Islet of Langerhans (tissue), 1 donor: Measurements from ENCODE around the gene PPP3CA.
A peak's percentile ranks its signal among the peaks of the same experiment; 100 is the strongest.
"Not testable (repeated sequence)": the region's sequence is repeated elsewhere in the genome, so short reads cannot be mapped to it uniquely, and the experiment has no call there.

Experiments used
- FAIRE-seq: peaks from one replicate; lab custom pipeline; 2011; peaks lifted over from hg19 to GRCh38; lab: Jason Lieb, UNC

PPP3CA gene

DNA sequence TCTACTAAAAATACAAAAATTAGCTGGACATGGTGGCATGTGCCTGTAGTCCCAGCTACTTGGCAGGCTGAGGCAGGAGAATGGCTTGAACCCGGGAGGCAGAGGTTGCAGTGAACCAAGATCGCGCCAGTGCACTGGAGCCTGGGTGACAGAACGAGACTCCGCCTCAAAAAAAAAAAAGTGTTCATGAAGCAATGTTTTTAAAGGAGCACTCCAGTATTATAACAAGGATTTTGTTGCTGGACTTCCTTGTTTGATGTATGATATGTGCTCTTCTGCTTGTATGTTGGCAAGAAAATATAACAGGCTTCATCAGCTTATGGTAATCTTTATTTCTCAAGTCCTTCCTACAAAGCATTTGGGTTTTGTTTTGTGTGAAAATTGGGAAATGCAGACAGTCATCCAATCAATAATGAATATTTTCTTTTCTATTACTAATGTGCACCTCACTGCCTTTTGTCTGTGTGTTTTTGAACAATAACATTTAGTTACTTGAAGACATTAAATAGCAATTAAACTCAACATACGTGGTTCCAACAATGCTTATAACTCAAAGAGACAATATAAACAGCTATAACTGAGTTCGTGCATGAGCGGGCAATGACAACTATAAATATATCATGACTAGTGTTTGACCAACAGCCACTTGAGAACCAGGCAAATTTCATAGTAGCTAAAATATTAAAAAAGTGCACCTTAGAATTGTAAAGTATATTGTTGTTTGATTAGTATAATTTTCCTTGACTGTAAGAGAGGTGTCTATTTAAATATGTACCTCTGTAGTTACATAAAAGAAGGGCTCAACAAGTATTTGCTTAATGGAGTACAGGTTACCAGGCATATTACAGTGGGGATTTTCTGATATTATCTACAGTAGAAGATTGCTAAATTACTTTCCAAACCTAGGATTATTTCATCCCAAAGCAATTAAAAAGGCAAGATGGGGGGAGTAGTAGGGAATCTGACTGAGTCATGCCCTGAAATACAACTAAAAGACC, 210.7 kb downstream of the PPP3CA start:
- peak; percentile 55 for FAIRE-seq

DNA sequence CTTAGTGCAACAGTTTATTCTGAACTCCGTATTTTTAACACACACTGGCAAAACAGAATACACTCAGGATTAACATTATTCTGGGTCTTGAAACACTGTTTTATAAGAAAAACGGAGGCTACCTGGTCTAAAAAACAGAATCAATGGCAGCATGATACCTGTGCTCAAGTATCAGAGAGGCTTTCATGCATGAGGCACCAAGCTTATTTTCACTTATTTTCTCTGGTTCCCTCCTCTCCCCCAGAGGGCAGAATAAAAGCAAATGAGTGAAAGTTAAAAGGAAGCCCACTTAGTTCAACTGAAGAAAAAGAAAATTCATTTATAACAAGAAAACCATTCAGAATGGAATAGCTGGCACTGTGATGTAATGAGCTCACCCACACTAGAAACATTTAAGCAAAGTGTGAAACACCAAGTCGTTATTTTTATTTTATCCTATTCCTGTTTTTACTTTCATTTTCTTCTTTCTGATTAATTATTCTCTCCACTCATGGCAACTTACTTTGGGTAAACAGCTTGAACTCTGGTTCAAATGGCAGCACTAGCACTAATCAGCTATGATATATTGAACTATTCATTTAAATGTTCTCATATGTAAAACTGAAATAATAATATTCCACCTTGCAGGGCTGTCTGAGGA, 211.8 kb downstream of the PPP3CA start:
- FAIRE-seq, result peak; percentile 51

DNA sequence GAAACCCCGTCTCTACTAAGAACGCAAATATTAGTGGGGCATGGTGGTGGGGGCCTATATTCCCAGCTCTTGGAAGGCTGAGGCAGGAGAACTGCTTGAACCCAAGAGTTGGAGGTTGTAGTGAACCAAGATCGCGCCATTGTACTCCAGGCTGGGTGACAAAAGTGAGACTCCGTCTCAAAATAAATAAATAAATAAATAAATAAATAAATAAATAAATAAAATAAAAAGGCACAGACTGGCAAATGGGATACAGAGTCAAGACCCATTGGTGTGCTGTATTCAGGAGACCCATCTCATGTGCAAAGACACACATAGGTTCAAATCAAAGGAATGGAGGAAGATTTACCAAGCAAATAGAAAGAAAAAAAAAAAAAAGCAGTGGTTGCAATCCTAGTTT, 216.3 kb downstream of the PPP3CA start:
- FAIRE-seq, result not testable (repeated sequence)

DNA sequence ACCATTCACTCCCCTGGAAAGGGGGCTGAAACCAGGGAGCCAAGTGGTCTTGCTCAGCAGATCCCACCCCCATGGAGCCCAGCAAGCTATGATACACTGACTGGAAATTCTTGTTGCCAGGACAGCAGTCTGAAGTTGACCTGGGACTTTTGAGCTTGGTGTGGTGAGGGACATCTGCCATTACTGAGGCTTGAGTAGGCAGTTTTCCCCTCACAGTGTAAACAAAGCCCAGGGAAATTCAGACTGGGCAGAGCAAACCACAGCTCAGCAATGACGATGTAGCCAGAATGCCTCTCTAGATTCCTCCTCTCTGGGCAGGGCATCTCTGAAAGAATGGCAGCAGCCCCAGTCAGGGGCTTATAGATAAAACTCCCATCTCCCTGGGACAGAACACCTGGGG, 218.4 kb downstream of the PPP3CA start:
- FAIRE-seq, result not testable (repeated sequence)

DNA sequence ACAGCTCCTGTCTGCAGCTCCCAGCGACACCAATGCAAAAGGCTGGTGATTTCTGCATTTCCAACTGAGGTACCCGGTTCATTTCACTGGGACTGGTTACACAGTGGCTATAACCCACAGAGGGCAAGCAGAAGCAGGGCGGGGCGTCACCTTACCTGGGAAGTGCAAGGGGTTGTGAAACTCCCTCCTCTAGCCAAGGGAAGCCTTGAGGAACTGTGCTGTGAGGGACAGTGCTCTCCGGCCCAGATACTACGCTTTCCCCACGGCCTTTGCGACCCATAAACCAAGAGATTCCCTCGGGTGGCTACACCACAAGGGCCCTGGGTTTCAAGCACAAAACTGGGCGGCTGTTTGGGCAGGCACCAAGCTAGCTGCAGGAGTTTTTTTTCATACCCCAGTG, 218.9 kb downstream of the PPP3CA start:
- FAIRE-seq, result no peak

DNA sequence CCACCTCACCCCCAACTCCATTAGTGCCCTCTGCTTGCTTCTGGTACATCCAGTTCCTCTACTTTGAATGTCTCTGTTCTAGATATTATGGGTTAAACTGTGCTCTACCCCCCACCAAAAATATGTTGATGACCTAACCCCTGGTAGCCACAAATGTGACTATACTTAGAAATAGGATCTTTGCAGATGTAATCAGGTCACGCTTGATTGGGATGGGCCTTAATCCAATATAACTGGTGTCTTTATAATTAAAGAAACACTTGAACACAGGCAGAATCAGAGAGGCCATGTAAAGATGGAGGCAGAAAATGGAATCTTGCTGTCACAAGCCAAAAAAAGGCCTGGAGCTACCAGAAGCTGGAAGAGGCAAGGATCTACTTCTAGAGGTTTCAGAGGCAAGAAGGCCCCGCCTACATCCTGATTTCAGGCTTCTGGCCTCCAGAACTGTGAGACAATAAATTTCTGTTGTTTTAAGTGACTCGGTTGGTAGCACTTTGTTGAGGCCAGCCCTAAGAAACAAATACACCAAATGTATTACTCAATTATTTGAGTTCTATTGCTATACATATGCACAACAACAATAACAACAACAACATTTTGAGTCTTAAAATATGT, 220.0 kb downstream of the PPP3CA start:
- no peak for FAIRE-seq

DNA sequence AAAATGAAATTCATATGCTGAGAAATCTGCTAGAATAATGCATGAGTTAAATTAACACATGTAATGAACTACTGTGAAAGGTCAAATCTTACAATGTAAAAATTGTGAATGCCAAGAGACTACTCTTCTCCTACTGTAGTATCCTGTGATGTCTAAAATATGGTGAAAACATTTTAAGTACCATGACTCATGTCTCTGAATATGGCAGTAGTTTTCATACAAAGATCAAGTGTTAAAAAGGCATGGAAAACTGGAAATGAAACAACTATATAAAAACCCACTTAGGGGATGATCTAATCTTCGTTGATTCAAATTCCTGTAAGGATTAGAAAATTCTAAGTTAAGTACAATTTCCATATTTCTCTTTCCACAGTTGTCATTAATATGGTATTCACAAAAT, 221.3 kb downstream of the PPP3CA start:
- no peak for FAIRE-seq

DNA sequence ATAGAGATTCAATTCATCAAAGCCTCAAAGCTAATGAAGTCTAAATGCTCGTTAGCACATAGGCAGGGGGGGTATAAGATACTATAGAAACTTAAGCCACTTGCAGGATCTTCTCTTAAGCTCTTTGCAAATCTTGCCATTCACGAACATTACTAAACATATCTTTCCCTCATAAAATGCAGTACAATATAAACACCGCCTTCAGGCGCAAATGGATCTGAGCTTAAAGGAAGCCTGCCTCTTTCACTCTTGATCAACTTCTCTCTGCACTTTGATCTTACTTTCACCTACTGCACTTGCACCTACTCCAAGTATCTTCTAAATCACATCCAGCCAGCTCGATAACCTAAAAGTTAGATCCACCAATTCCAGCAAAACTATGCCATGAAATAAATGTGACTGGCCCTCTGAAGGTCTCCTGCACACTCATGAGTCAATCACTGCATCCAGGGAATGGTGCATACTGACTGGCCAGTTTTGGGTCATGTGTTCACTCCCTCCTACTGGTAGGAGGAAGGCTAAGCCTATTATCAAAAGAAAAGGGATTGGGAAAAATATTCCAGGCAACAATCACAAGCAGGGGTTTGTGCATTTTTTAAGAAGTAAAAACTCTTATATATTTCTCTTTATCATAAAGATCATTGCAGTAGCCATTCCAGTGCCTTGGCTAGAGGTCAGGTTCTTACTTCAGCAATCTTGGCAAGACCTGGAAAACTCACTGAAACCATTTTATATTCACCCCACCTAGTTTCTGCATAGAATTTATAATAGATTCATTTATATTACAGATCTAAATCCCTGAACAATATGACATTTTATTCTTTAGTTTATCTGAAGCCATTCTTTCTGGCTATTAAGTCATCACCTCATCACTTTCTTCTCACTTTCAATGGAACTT, 222.0 kb downstream of the PPP3CA start:
- no peak for FAIRE-seq

DNA sequence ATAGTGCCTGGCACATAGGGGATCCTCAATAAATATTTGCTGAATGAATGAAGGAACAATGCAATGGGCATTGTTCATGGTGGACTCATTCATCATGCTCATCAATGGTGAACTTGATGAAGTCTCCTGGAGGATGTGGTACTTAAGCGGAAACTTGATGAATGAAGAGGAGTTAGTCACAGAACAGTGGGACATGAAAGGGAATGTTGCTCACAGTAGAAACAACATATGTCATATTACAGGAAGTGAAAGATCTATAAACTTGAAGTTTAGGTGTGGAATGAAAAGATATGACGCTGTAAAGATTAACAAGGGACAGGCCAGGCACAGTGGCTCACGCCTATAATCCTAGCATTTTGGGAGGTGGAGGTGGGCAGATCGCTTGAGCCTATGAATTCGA, 224.1 kb downstream of the PPP3CA start:
- no peak for FAIRE-seq

DNA sequence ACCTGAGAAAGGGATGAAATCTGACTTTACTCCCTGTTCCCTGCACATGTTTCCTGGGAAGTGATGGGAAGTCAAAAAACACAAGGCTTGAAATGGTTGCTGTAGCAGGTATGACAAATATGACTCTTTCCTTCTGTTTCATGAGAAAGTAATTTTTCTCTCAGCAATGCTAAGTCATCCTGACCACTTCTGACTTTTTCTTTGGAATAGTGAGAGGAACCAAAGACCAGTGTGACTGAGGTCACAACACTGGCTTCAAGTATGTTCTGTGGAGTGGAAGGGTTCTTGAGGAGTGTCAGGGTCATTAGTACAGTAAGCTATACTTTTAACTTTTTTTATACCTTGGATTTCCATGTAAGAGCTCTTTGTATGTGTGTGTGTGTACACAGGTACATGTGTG, 225.3 kb downstream of the PPP3CA start:
- no peak for FAIRE-seq

DNA sequence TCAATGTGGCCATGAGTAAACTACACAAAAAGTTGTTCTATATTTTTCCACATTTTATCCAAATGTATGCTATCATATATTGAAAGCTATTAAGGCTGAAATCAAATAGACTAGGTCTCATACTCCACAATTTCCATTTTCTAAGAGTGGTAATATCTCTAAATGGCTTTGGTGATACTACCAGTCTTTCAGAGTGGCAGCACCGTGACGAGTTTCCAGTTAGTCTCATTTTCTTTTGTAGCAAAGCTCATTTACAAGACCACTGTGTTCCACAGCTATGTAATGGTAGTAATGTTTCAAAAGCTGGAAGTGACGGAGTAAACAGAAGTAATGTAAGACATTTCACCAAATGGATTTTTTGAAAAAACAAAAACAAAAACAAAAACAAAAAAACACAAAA, 228.2 kb downstream of the PPP3CA start:
- no peak for FAIRE-seq

DNA sequence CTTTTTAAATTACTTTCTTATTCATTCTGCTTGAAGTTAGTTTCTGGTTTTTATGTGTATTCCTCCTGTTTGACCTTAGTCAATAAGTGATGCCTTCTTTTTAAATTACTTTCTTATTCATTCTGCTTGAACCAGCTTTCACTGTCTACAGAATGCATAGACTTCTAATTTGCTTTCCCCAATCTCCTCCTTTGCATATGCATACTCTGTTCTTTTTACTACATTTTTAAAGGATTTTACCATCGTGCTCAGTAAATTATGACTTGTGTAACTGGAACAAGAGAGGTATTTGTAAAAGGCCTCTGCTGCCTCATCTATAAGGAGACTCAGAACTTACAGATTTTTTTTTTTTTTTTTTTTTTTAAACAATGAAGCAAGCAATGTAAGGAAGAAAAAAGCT, 228.7 kb downstream of the PPP3CA start:
- FAIRE-seq, result no peak

DNA sequence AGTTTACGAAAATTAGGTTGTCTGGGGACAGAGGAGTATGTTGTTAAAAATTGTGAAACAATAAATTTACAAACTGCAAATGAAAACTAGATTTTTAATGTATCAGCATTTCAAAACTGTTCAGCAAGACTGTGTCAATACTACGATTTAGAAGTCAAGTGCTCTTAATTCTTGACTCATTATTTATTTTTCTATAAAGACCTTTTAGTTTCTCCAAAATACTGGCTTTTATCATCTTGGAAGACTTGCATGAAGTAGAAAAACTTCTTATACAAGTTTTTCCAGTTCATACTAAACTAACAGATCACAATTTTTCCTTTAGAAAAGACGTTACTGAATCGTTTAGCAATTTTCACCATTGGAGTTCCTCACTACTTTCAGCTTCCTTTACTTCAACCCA, 231.4 kb downstream of the PPP3CA start:
- no peak for FAIRE-seq

DNA sequence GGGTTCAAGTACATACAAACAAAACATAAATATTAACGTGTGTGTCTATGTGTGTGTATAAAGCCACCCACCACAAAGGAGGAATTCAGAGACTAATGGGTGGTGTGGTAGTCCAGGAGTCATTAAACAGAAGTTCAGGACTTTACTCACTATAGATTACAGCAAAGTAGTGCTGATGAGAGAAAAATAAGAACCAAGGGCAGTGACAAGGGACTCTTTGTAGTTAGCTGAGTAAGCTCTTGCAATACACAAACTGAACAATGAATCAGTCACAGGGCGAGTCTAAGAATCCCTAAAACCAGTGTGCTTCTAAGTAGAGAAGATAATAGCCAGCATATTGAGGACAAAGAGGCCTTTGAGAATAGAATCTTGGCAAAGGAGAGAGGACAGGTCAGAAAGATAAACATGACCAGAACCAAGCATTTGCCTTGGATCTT, 232.4 kb downstream of the PPP3CA start:
- FAIRE-seq, result no peak

DNA sequence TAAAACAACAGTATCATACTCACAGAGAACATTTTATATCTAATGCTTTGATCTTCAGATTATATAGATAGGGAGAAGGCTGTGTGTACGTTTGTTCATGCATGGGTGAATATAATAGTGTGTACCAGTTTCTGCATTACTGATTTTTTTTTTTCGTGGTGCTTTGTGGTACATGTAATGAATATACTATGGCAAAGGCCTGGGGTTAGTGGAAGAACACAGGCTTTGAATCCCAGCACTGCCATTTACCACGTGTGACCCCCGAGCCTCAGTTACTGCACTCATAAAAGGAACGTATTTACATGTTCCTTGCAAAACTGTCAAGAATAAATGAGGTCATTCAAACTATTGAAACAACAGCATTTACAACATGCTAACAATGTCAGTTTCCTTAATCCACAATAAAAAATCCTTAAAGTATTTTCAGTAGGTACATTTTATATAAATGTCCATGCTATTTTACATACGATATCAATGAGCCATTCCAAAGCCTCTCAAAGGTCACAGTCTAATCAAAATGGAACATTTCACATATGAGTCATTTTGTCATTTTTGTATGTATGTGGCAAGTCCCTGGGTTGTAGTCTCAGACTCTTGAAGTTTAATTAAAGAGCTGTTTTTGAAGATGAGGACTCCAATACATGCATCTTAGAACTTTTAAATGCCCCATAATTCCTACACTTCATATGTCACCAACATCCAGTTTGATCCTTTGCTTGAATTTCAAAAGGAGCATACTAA, 242.8 kb downstream of the PPP3CA start:
- no peak for FAIRE-seq

DNA sequence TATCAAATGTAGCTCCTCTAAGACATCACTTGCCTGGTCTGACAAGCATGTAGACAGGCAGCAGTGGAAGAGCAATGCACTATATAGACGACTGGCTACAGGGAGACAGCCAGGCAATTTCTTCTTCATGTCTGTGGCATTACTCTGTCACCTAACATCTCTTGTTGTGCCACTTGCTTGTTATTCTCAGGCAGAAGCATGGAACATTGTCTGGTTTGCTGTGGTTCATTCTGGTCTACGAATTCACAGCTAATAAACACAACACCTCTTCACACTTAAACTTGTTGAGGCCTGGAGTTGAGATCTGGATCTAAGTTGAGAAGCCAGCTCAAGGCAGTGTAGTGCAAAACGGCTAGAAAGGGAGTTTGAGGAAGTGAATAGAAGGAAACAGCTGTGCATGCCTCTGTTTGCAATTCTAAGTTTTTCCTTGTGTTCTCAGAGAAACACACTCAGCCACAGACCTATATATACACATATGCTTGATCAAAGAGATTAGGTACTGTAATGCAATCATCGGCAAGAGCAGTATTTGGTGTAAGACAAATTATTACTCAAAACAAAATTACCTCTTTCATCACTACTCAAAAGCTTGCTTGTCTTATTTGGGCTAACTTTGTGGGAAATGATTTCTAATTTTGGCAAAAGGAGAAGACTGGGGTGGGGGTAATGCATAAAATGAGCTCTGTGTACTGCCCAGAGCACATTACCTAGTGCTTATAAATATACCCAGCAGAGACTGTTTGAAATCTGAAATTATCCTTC, 243.8 kb downstream of the PPP3CA start:
- no peak for FAIRE-seq

DNA sequence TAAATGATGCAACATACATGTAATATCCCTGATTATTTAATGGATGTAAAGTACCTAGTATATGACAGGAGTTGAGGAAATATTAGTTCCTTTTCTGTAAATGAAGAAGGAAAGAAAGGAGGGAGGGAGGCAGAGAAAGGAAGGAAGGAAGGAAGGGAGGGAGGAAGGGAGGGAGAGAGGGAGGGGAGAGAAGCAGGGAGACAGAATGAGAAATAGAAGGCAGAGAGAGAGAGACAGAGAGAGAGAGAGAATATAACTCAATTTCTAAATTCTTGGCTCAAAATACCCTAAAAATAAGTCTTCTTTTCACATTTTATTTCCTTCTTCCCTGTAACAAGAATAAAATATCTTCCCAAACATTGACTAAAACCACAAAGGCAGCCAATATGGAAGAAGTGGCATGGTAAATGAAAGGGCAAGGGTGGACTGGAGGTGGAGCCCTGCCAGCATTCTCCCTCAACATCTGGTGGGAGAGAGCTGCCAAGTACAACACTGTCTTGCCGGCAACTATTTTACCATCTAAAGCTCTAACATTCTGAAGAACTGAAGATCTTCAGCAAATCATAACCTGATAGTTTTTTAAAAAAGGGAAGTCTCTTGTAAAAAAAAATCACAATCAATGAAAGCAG, 245.1 kb downstream of the PPP3CA start:
- FAIRE-seq, result no peak

DNA sequence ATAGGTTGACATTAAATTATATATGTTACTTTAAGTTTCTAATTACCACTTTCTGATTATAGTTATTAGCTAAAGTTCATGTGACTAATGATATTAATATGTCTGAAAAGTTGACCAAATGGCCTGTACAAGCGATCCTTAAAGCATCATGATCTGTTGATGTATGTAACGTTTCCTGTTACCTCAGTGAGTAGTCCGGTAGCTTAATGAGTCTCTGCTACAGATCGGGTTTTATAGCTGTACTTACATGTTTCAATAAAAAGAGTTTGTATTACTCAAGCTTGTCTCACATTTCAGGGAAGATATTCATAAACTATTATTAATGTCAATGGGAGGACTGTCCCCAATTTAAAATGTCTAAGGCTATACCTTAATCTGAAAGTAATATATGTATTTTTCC, 246.3 kb downstream of the PPP3CA start:
- peak; percentile 21 for FAIRE-seq

DNA sequence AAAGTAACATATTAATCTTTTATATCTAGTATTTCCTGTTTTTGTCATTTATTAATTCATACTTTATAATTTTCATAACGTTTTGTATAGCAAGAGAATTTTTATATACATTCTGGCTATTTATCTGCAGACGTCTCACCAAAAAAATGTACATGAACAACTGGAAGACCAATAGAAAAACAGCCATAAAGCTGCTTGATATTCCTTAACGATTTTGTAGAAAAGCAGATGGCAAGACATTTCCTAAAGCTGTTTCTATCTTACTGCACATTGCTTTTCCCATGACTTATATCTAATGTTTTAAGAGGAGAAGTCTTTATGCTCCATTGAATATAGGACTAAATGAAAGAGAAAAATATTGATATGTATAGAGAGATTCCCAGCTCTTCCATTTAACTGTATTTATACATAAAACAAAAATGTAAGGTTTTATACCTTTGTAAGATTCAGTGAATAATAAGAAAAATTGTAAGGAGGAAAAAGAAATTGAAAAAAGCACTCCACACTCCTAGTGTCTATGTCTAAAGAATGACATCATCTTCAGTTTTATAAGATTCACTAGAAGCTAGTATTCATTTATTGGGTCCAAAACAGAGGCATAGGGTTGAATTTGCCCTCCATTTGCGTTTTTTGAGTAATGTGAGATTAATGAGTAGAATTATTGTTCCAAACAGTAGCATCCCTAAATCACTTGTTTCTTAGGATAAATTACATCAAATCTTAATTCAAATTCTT, 248.5 kb downstream of the PPP3CA start:
- no peak for FAIRE-seq
